Stimulated activated naive CD8-positive, alpha-beta T cell treated with anti-CD3 and anti-CD28 coated beads, Interleukin-15, Interleukin-2, amounts not matched to agents 100 U/mL and 50 U/mL, for 24 hours (primary cell): ENCODE measurements around the gene REELD1.

ENCODE experiments used
- ATAC-seq: fragments of 150-1000 bp; cut with Tn5 transposase; one replicate; pipeline ENCODE4 v1.10.0; 2021
- DNase-seq: peaks from one replicate; pipeline ENCODE4 v3.0.0; 2021

Gene REELD1

DNA sequence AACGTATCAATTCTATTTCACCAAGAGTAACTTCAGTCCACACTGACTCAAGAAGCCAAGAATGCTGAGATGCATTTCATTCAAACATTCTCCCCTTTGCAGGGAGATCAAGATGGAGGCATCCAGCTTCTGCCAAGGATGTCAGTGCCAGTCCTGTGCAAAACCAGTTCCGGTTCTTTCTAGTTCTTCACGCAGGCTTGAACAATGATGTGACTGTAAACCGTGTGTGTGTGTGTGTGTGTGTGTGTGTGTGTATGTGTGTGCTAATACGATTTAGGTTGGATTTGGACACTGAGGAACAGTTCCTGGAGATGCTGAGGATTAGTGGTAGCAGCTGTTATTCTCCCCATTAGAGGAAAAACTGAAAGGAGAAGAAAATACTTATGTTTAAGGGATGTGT, at the start of gene REELD1:
Gene REELD1, plus strand, starts transcription at position 301 of the 400 bp plus-strand sequence. CDS start 2,415 bp downstream, outside the sequence.
- ATAC-seq = no peak
- no peak for DNase-seq

DNA sequence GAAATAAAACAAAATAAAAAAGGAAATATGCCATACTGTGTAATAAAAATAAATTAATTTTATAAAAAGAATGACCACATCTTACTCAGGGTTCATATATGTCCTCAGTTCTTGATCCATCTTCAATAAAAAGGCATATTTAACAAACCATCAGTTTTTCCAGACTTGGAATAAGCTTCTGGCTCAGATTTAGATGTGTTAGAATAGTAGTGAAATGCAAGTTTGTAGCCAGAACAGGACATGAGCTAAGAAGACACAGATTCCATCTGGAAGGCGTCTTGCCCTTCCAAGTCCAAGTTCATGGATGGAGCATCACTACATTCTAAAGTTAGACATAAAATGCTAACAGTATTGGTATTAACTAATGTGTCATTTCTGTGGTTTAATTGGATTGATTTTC, 49.1 kb upstream of the REELD1 start:
- DNase-seq (no peak), ATAC-seq (no peak)

GRCh38 chr4:146165840-146166239, 48.5 kb upstream of the REELD1 start:
- DNase-seq (no peak), ATAC-seq (no peak)

- ATAC-seq = no peak
- no peak for DNase-seq
These were observed 44.2 kb upstream of the REELD1 start for GRCh38 chr4:146170149-146170548.

DNA sequence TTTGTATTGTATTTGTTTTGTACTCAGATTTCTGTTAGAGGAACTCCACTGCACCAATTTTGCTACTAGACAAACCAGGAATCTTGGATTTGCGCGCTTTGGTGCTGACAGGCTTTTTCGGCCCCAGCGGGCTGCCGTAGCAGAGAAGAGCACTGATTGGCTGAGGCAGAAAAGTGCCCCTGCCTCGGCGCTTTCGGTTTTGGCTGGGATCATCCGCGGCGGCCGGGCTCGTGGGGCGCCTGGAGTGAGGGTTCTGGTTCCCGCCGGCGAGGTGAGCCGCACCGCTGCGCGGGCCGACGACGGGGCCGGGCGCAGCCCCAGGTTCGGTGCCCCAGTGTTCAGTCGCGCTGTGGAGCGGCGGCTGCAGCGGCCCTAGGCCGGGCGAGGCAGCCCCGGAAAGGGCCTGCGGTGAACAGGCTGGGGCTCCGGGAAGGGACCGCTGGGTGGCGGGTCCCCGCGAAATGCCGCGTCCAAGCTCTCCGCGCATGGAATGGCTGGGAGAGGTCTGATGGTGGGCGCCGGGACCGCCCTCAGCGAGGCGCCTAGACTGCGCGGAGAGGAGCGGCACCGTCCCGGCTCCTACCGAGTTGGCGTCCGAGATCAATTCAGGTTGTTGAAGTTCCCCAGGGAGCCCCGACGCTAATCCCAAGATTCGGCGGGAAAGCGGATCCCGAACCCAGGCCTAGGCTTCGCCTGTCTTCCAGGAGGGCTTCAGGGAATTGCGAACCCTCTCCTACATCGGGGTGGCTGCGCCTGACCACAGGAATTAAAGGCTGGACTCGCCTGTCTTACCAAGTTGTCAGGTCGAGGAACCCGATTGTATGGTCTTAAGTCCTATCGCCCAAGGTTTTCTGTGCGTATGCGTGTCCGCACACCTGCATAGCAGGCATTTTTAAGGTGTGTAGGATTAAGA, 38.5 kb upstream of the REELD1 start, which contains the start of gene LSM6:
Gene LSM6, plus strand, starts transcription at position 178 of the 913 bp plus-strand sequence. CDS start 7,204 bp downstream, outside the sequence.
- peak; percentile 86 for DNase-seq
- peak; percentile 89 for ATAC-seq

- DNase-seq (no peak), ATAC-seq (no peak)
These were observed 37.4 kb upstream of the REELD1 start for GRCh38 chr4:146176891-146177290.

- no peak for DNase-seq
- no peak for ATAC-seq
These were observed 36.2 kb upstream of the REELD1 start for GRCh38 chr4:146178126-146178525.

GRCh38 chr4:146179784-146180370, 34.5 kb upstream of the REELD1 start:
- DNase-seq (no peak), ATAC-seq (no peak)

DNA sequence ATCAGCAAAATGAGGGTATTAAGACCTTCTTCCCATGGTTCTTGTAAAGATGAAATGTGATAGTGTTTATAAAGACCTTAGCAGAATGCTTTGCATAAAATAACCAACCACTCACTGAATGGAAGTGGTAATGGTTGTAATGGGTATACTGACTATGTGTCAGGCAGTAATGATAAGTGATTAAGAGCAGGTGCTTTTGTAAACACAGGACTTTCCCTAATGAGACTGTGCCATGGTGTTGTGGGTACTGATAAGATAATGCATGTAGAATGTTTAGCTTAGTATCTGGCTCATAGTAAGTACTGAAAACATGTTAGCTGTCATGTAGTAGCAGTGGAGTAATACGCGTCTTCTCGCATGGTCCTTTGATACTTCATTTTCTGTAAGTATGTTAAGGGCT, 31.9 kb upstream of the REELD1 start:
- ATAC-seq (no peak), DNase-seq (no peak)

DNA sequence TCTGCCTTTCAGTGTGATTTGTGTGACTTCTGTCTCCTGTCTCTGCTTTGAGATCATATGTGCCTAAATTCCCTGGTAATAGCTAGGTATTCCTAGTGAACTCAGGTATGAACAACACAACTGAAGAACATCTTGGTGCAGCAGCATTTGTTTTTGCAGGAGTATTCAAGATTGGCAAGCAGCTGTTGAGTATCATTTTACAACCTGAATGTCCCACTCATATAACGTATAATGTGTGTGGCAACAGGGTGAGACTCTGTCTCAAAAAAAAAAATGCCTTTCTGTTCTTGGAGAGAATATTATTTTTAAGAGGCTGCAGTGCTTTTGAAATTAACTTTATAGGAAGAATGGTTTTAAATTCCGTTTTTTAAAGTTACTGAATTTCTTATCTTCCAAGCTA, 31.1 kb upstream of the REELD1 start:
- DNase-seq = no peak
- ATAC-seq = no peak

DNA sequence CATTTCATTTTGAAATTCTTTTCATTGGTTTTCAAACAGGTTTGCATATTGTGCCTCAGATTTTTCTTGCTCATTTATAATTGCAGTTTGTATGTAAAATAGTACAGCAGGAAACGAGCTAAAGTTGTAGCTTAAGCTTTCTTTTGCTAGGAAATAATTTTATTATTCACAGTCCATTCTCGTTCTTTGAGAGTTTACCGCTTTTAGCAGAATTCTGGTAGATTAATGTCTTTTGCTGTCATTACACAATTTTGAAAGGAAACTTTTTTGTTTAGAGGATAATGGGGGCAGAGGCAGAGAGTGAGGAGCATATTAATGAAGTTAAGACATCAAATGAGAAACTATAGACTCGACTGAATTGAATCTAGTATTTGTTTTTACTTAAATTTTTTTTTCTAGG, 28.3 kb upstream of the REELD1 start:
- ATAC-seq = no peak
- no peak for DNase-seq

DNA sequence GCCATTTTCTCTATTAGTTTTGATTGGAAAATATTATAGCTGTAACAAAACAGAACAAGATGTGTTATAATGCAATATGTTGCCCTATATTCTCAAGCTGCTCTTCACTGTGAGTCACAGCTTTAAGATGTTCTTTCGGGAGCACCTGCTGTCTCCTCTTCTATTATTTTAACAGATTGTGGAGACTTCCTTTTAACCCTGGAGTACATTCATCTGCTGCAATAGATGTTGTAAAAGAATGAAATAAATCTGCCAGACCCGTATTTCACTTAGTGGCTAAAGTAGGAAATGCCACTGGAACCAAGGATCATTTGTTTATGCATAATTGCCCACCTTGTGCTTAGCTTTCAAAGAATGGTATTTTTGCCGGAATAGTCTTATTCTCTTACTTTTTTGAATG, 27.7 kb upstream of the REELD1 start:
- no peak for ATAC-seq
- DNase-seq = no peak

- DNase-seq (no peak), ATAC-seq (no peak)
These were observed 23.9 kb upstream of the REELD1 start for GRCh38 chr4:146190456-146190855.

DNA sequence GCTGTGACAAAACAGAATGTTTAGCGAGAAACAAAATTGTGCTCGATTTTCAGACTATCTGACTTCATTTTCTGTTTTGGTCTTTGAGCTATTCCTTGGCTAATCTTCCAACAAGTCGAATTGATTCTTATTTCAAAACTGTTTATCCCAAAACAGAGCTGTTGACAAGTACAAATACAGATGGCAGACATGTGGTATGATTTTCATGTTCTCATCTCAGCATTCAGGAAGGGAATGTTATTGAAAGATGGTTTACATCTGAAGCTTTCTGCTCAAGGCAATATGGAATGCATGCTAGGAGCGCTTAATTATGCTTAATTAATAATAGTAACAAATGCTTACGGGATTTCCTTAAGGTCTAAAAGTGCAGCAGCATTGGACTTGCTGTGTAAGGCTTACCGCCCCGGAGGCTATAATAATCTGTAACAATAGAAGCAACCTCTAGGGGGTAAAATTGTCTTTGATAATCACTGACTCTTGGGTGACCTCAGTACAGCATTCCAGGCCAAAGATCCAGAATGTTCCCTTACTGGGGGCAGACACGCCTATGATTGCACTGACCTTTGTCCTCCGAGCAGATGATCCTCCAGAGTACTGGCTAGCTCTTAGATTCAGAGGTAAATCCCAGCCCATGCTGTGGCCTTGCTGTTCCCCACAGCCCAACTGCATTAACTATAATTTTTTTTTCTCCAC, 22.4 kb upstream of the REELD1 start:
- ATAC-seq (no peak), DNase-seq (no peak)

- ATAC-seq (peak; percentile 67), DNase-seq (no peak)
These were observed 20.7 kb upstream of the REELD1 start for GRCh38 chr4:146193628-146194027.

GRCh38 chr4:146194212-146194611, 20.1 kb upstream of the REELD1 start:
- no peak for DNase-seq
- ATAC-seq = no peak

- DNase-seq (no peak), ATAC-seq (no peak)
These were observed 11.7 kb upstream of the REELD1 start for GRCh38 chr4:146202665-146203064.

DNA sequence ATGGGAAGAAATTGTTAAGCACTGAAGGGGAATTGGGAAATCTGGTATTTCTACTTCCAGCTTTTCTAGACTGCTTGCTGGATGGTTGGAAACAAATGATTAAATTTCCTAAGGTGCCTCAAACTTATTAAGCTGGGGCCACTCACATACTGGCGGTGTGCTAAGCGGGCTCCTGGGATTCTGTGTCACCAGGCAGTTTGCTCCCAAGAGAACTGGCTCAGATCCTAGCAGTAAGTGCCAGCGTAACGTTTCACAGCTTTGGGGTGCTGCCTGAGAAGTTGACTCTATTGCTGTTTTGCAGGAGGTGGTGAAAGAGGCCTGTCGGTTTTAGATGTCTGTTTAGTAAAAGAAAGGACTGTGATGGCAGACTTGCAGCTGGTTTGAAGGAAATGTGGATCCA, 6.9 kb upstream of the REELD1 start:
- no peak for ATAC-seq

DNA sequence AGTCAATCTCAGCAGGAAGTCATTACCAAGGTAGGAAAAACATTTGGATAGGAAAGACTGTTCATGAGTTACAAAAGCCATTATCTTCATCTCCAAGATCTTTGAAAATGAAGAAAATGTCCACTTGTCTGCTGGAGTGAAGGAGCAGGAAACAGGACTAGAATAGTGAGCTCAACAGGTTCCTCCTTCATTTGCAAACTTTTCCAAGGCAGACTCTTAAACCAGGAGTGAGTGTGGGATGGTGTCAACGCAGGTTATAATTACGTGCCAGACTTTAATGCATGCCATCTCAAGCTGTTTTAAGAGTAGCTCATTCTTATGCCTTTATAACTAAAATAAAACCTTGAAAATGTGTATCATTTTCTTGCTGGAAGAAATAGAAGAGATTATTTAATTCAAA, 3.4 kb upstream of the REELD1 start:
- DNase-seq (no peak), ATAC-seq (no peak)

More for the DNA sequence above, 6.9 kb upstream of the REELD1 start:
- DNase-seq = no peak

GRCh38 chr4:146211440-146211839, 2.9 kb upstream of the REELD1 start:
- no peak for ATAC-seq
- DNase-seq = no peak

DNA sequence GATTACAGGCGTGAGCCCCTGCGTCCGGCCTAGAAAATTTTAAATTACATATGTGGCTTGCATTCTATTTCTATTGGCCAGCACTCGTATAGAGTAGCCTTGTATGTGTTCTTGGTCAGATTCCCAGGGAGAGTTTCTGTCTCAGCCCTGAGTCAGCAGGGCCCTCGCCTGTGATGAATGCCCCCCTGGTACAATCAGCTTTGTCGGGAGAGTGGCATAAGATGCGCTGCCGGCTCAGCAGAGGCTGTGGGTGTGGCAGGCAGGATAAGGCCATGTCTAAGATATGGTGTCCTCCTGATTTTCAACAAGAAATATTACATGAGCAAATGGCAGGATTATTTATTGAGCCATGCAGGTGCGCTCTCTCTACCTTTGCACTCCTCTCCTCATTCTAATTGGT, 1.6 kb upstream of the REELD1 start:
- no peak for ATAC-seq
- no peak for DNase-seq

DNA sequence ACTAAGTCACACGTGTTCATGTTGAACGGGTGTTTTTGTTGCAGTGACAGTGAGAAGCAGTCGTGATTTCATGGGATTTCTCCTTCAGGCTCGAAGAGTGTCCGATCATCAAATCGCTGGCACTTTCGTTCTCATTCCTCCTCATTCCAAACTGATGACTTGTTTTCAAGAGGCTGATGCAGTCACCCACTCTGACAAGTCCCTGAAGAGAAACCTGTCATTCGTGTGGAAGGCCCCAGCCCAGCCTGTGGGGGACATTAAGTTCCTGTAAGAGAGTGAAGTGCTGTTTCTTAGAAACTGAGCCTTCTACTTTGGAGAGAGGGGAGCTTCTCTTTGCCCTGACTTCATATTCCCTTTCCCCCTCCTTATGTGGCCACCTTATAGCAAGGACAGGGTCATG, 8.0 kb downstream of the REELD1 start:
- ATAC-seq = no peak
- DNase-seq = no peak
